T-cell (primary cell): ENCODE results near the gene ANKDD1A. TPM values are rescaled to one million over a fixed set of nuclear protein-coding genes. Genes with fewer than 3 reads are reported as not detected.

Experiments
- ATAC-seq, 4 experiments: fragments of 200-7000 bp in 3 of 4; fragments of 150-1000 bp in 1 of 4; cut with Tn5 transposase; replicated peaks in 1 of 4; 1 replicate in 3 of 4; 2 replicates in 1 of 4; pipeline ENCODE4 v1.10.0; 2021; ENCODE audit warnings: moderate library complexity in 3 of 4, mild to moderate bottlenecking in 2 of 4, moderate number of reproducible peaks in 1 of 4
- CTCF ChIA-PET, 2 donors: fragments of 300-600 bp; sonication (Branson Sonifier 250); formaldehyde crosslinking; loops; one replicate each; lab custom pipeline; 2022; ENCODE audit warnings: antibody characterized with exemption in 2 of 2; lab: Charles Lee
- POLR2A ChIA-PET, 2 donors: fragments of 300-600 bp; sonication (Branson Sonifier 250); formaldehyde crosslinking; loops; one replicate each; lab custom pipeline; 2022; ENCODE audit warnings: antibody characterized with exemption in 2 of 2; lab: Charles Lee
- DNase-seq, 35 experiments: peaks; one replicate each; pipeline versions ENCODE4 v3.0.0 to v3.0.0-alpha.2; 2013 to 2023
- H3K27ac ChIP-seq: one replicate; pipeline ENCODE4 v1.5.1; 2013; ENCODE audit warnings: low read length
- H3K27me3 ChIP-seq, 2 experiments: replicated peaks in 1 of 2; 1 replicate in 1 of 2; 2 replicates in 1 of 2; pipeline versions ENCODE4 v1.6.1 to v1.7.0; 2013; ENCODE audit warnings: low read length in 1 of 2, mixed read lengths in 1 of 2; ENCODE audit not compliant: control insufficient read depth in 2 of 2, insufficient read depth in 2 of 2; ENCODE audit errors: extremely low read depth in 1 of 2
- H3K36me3 ChIP-seq, 2 donors: 1 replicate in 1 of 2; 2 replicates in 1 of 2; pipeline versions ENCODE4 v1.6.1 to v1.7.0; 2013; ENCODE audit warnings: low read length in 1 of 2; ENCODE audit not compliant: control insufficient read depth in 2 of 2, insufficient read depth in 1 of 2; ENCODE audit errors: extremely low read depth in 1 of 2
- H3K4me1 ChIP-seq, 2 experiments: 1 replicate in 1 of 2; 2 replicates in 1 of 2; pipeline versions ENCODE4 v1.6.1 to v1.7.0; 2013; ENCODE audit warnings: low read length in 2 of 2, mixed read lengths in 1 of 2; ENCODE audit not compliant: insufficient read depth in 2 of 2, control insufficient read depth in 1 of 2; ENCODE audit errors: extremely low read depth in 1 of 2
- H3K4me3 ChIP-seq, 2 donors: 1 replicate in 1 of 2; 2 replicates in 1 of 2; pipeline versions ENCODE4 v1.5.1 to v1.7.0; 2013; ENCODE audit warnings: mild to moderate bottlenecking in 2 of 2, low read length in 1 of 2, moderate library complexity in 1 of 2; ENCODE audit not compliant: control insufficient read depth in 1 of 2; ENCODE audit errors: extremely low read depth in 1 of 2
- H3K9me3 ChIP-seq: 2 replicates; pipeline ENCODE4 v1.7.0; 2013
- H3K27ac Mint-ChIP-seq, 2 donors: one replicate each; pipeline ENCODE4 v1.8.0; 2020 to 2021; ENCODE audit warnings: mild to moderate bottlenecking in 2 of 2, mixed read lengths in 2 of 2
- H3K27me3 Mint-ChIP-seq, 2 donors: one replicate each; pipeline ENCODE4 v1.8.0; 2021 to 2022; ENCODE audit warnings: mixed read lengths in 2 of 2
- H3K36me3 Mint-ChIP-seq: one replicate; pipeline ENCODE4 v1.8.0; 2021; ENCODE audit warnings: mixed read lengths
- H3K4me1 Mint-ChIP-seq, 3 donors: one replicate each; pipeline ENCODE4 v1.8.0; 2020 to 2022; ENCODE audit warnings: mixed read lengths in 3 of 3, mild to moderate bottlenecking in 1 of 3
- H3K4me3 Mint-ChIP-seq, 3 donors: one replicate each; pipeline ENCODE4 v1.8.0; 2020 to 2022; ENCODE audit warnings: mild to moderate bottlenecking in 3 of 3, mixed read lengths in 3 of 3, moderate library complexity in 3 of 3
- H3K9me3 Mint-ChIP-seq, 3 donors: one replicate each; pipeline ENCODE4 v1.8.0; 2020 to 2022; ENCODE audit warnings: mixed read lengths in 3 of 3
- WGBS: methylation state at CpG from one replicate; pipeline ENCODE4 v1.1.5; 2013; ENCODE audit warnings: missing lambda C conversion rate; ENCODE audit not compliant: insufficient coverage; 5-methylcytosine and 5-hydroxymethylcytosine counted together
- total RNA-seq, 35 experiments: library from RNA in 6 of 35; stranded (reverse) in 6 of 35; fragments of 120-200 nt in 1 of 35; gene quantifications; one replicate each; pipeline versions ENCODE4 v1.2.1 to v1.2.4 and lab custom pipeline; 2013 to 2026

ANKDD1A gene
- total RNA-seq, 5 donors from 2014 or later (not counting 1 experiment from before 2014, with no cell fraction given) = 1.7 to 13.4 (median 7.9) TPM

DNA sequence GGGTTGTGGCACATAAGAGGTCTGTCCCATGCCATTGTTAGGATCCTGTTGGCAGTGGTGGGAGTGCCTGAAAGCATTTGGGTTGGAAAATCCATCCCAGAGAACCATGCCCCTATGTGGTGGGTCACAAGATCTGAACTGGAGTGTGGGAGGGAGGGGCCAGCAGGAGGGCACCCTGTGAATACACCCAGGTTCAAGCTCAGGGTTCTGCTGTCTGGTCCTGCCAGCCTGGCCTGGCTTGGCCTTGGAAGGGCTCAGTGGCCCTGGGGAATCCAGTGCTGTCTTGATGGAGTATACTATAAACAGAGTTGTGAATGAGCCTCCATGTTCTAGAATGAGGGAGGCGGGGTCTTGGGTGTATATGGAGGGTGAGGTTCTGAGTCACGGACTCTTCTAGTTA lies 11.8 kb downstream of the ANKDD1A start:
- no CpG with 5 or more reads among the region's 2 CpGs for WGBS
- POLR2A ChIA-PET = no interaction called here
- H3K36me3 ChIP-seq = no peaks in the 10 kb centered on the region

DNA sequence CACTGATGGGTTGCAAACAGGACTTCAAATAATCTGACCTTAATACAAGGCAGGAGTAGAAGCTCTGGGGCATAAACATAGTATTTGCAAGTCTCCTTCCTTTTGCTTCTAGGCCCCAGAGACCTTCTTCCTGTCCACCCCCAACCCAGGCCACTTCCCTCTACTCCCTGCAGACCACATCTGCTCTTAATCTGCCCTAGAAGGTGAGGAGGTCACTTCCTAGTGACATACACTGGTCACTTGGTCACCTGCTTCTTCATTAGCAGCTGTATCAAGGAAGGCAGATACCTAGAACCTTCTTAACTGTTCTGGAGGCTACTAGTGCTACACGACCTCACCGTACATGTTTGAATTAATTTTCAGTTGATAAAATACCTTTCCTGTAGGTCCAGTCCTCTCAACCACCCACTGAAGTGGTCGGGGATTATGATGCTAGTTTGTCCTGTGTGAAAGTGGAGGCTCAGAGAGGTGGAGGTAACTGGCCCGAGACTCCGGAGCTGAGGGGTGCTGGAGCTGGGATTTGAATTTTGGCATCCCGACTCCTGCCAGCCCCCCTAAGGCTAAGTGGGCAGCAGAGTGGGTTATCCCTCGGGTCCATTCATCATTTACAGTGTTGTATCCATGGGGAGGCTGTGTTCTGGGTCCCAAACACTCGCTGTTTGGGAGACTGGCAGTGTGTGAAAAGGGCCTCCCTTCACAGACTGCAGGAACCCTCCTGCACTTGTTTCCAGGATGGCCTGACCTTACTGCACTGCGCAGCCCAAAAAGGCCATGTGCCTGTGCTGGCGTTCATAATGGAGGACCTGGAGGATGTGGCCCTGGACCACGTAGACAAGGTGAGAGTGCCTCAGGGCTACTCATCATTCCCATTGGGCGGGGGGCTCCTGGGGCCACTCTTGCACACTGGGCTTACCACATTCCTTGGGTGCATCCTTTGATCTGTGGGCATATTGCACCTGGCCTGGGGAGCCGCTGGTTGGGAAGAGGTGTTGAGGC lies 13.9 kb downstream of the ANKDD1A start:
- no peaks in the 10 kb centered on the region for H3K36me3 ChIP-seq
- H3K4me3 Mint-ChIP-seq = no peak overlapping the region
- no peak for ATAC-seq

More for the DNA sequence above, 11.8 kb downstream of the ANKDD1A start:
- H3K36me3 Mint-ChIP-seq = peaks cover 26% of the 10 kb centered on the region
- ATAC-seq (no peak), DNase-seq (no peak)
- Histone ChIP-seq H3K27me3 (peaks cover 0 to 4% of the 10 kb centered on the region in 2 experiments), H3K9me3 (no peaks in the 10 kb centered on the region), H3K4me3 (no peak overlapping the region), H3K4me1 (no peaks in the 10 kb centered on the region), H3K27ac (no peak overlapping the region)
- no peaks in the 10 kb centered on the region for H3K4me1 Mint-ChIP-seq
- H3K4me3 Mint-ChIP-seq = no peak overlapping the region
- H3K27me3 Mint-ChIP-seq = no peaks in the 10 kb centered on the region
- no peak overlapping the region for H3K27ac Mint-ChIP-seq
- CTCF ChIA-PET = no interaction called here
- H3K9me3 Mint-ChIP-seq = no peaks in the 10 kb centered on the region

GRCh38 chr15:64926661-64927060 lies 15.0 kb downstream of the ANKDD1A start:
- H3K9me3 ChIP-seq = no peaks in the 10 kb centered on the region
- ChIA-PET POLR2A (no interaction called here), CTCF (no interaction called here)
- no peak overlapping the region for H3K4me3 ChIP-seq
- peaks cover 0 to 7% of the 10 kb centered on the region in 2 experiments for H3K27me3 ChIP-seq
- H3K27ac ChIP-seq = no peak overlapping the region
- H3K4me1 ChIP-seq = no peaks in the 10 kb centered on the region
- H3K36me3 Mint-ChIP-seq = peaks cover 43% of the 10 kb centered on the region
- no peak for ATAC-seq
- H3K9me3 Mint-ChIP-seq = no peaks in the 10 kb centered on the region
- DNase-seq = no peak
- H3K36me3 ChIP-seq = no peaks in the 10 kb centered on the region
- H3K4me1 Mint-ChIP-seq = peaks cover 0 to 13% (median 0%) of the 10 kb centered on the region in 3 donors
- H3K4me3 Mint-ChIP-seq = no peak overlapping the region
- no peak overlapping the region for H3K27ac Mint-ChIP-seq
- 84% methylated on average over 8 of the region's 8 CpGs for WGBS
- H3K27me3 Mint-ChIP-seq = no peaks in the 10 kb centered on the region

More for the DNA sequence above, 13.9 kb downstream of the ANKDD1A start:
- ChIA-PET CTCF (no interaction called here), POLR2A (no interaction called here)
- H3K27ac Mint-ChIP-seq = no peak overlapping the region
- Histone ChIP-seq H3K4me3 (no peak overlapping the region), H3K27me3 (peaks cover 0 to 4% of the 10 kb centered on the region in 2 experiments), H3K27ac (no peak overlapping the region), H3K9me3 (no peaks in the 10 kb centered on the region), H3K4me1 (no peaks in the 10 kb centered on the region)
- 90% methylated on average over 8 of the region's 13 CpGs for WGBS
- no peaks in the 10 kb centered on the region for H3K27me3 Mint-ChIP-seq
- H3K9me3 Mint-ChIP-seq = no peaks in the 10 kb centered on the region
- peaks cover 0 to 8% (median 0%) of the 10 kb centered on the region in 3 donors for H3K4me1 Mint-ChIP-seq
- H3K36me3 Mint-ChIP-seq = peaks cover 38% of the 10 kb centered on the region
- no peak for DNase-seq

- Mint-ChIP-seq H3K4me3 (no peak overlapping the region), H3K27ac (no peak overlapping the region), H3K9me3 (no peaks in the 10 kb centered on the region), H3K27me3 (no peaks in the 10 kb centered on the region), H3K4me1 (peaks cover 0 to 13% (median 0%) of the 10 kb centered on the region in 3 donors), H3K36me3 (peaks cover 45% of the 10 kb centered on the region)
- ChIA-PET POLR2A (no interaction called here), CTCF (no interaction called here)
- Histone ChIP-seq H3K4me3 (no peak overlapping the region), H3K27me3 (peaks cover 0 to 7% of the 10 kb centered on the region in 2 experiments), H3K9me3 (no peaks in the 10 kb centered on the region), H3K36me3 (peaks cover 0 to 3% of the 10 kb centered on the region in 2 donors), H3K4me1 (no peaks in the 10 kb centered on the region), H3K27ac (no peak overlapping the region)
- DNase-seq (no peak), ATAC-seq (no peak)
- WGBS = 89% methylated on average over 5 of the region's 10 CpGs
Observed at GRCh38 chr15:64928626-64929220, 17.0 kb downstream of the ANKDD1A start.

DNA sequence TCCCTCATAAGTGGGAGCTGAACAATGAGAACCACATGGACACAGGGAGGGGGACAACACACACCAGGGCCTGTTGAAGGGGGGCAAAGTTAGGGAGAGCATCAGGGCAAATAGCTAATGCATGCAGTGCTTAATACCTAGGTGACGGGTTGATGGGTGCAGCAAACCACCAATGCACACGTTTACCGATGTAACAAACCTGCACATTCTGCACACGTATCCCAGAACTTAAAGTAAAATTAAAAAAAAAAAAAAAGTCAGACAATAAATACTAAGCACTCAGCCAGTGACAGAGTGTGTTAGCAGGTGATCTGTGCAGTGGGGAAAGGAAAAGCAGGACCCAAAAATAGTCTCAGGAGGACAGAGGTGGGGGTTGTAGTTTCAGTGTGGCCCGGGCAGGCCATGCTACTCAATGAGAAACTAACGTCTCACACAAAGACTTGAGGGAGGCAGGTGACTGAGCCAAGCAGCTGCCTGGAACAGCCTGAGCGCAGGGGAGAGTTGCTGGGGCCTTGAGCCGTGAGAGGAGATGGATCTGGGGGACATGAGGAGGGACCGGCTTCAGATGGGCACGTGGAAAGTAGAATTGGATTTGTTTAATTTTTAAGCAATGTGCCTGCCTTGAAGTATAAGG lies 18.4 kb downstream of the ANKDD1A start:
- Histone ChIP-seq H3K27me3 (peaks cover 0 to 7% of the 10 kb centered on the region in 2 experiments), H3K27ac (no peak overlapping the region), H3K4me3 (no peak overlapping the region), H3K9me3 (no peaks in the 10 kb centered on the region), H3K4me1 (no peaks in the 10 kb centered on the region), H3K36me3 (peaks cover 0 to 3% of the 10 kb centered on the region in 2 donors)
- DNase-seq = no peak
- Mint-ChIP-seq H3K27me3 (no peaks in the 10 kb centered on the region), H3K4me3 (no peak overlapping the region), H3K36me3 (peaks cover 54% of the 10 kb centered on the region), H3K4me1 (peaks cover 0 to 13% (median 0%) of the 10 kb centered on the region in 3 donors), H3K27ac (no peak overlapping the region), H3K9me3 (no peaks in the 10 kb centered on the region)
- ChIA-PET POLR2A (no interaction called here), CTCF (no interaction called here)
- WGBS = 93% methylated on average over 4 of the region's 10 CpGs
- ATAC-seq = no peak

DNA sequence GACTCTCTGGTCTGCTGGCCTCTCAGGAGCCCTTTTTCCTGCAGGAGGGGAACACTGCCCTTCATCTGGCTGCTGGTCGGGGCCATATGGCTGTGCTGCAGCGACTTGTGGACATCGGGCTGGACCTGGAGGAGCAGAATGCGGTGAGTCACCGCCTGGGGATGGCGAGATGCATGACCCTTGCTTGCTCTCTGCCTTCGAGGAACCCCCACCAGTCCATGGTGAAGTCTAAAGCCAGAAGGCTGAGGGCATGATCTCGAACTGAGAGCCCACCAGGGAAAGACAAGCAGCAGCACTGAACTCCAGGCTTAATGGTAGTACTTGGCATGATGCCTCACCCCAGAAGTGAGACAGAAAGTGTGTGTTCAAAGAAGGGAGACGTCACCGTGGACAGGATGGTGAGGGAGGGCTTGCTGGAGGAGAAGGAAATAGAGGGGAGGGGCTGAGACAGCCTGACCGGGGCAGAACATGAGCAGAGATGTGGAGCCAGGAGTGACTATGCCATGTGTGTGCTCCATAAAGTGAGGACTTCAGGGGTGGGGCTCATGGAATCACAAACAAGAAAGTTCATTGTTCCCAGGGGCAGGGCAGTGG lies 19.2 kb downstream of the ANKDD1A start:
- WGBS = 78% methylated on average over 10 of the region's 11 CpGs
- H3K4me1 ChIP-seq = no peaks in the 10 kb centered on the region
- Mint-ChIP-seq H3K4me3 (no peak overlapping the region), H3K27me3 (no peaks in the 10 kb centered on the region), H3K9me3 (no peaks in the 10 kb centered on the region), H3K27ac (no peak overlapping the region), H3K4me1 (peaks cover 0 to 13% (median 0%) of the 10 kb centered on the region in 3 donors), H3K36me3 (peaks cover 47% of the 10 kb centered on the region)
- H3K4me3 ChIP-seq = no peak overlapping the region
- peaks cover 0 to 3% of the 10 kb centered on the region in 2 donors for H3K36me3 ChIP-seq
- no peak for ATAC-seq
- H3K27ac ChIP-seq = no peak overlapping the region
- H3K9me3 ChIP-seq = no peaks in the 10 kb centered on the region
- ChIA-PET POLR2A (interaction anchor here (0.6 kb wide), 2 partner anchors 10 to 186 kb away, joined by 3 read pairs; no protein-coding TSS in a partner anchor), CTCF (no interaction called here)
- peaks cover 0 to 4% of the 10 kb centered on the region in 2 experiments for H3K27me3 ChIP-seq
- DNase-seq = no peak
